Activated CD8-positive, alpha-beta memory T cell treated with anti-CD3 and anti-CD28 coated beads, Interleukin-2, amount 10 ng/mL, durations not matched to agents 7 days and 5 days (primary cell): ENCODE measurements around the gene MAD1L1. TPM values are rescaled to one million over a fixed set of nuclear protein-coding genes. Genes with fewer than 3 reads are reported as not detected.

ENCODE experiments used
- ATAC-seq: fragments of 150-1000 bp; cut with Tn5 transposase; one replicate; pipeline ENCODE4 v1.10.0; 2021; ENCODE audit warnings: moderate library complexity
- CTCF ChIA-PET: fragments of 350-600 bp; sonication (Branson Sonifier 250); formaldehyde crosslinking; loops from one replicate; lab custom pipeline; 2021; ENCODE audit warnings: antibody characterized with exemption; lab: Charles Lee
- DNase-seq: peaks from one replicate; pipeline ENCODE4 v3.0.0-alpha.2; 2020
- H3K27ac Mint-ChIP-seq: one replicate; pipeline ENCODE4 v1.8.0; 2021; ENCODE audit warnings: mild to moderate bottlenecking, mixed read lengths
- H3K27me3 Mint-ChIP-seq: one replicate; pipeline ENCODE4 v1.8.0; 2021; ENCODE audit warnings: mixed read lengths
- H3K36me3 Mint-ChIP-seq: one replicate; pipeline ENCODE4 v1.8.0; 2021; ENCODE audit warnings: mild to moderate bottlenecking, mixed read lengths
- H3K4me1 Mint-ChIP-seq: one replicate; pipeline ENCODE4 v1.8.0; 2021; ENCODE audit warnings: mixed read lengths
- H3K4me3 Mint-ChIP-seq: one replicate; pipeline ENCODE4 v1.8.0; 2021; ENCODE audit warnings: mild to moderate bottlenecking, moderate library complexity, mixed read lengths
- H3K9me3 Mint-ChIP-seq: one replicate; pipeline ENCODE4 v1.8.0; 2022; ENCODE audit warnings: low read depth, mixed read lengths
- total RNA-seq, 2 experiments: library from RNA; stranded (reverse); gene quantifications; one replicate each; pipeline ENCODE4 v1.2.3, GENCODE V29; 2021

The MAD1L1 gene
- total RNA-seq, 2 experiments from 2014 or later: 60.0 to 97.7 TPM

DNA sequence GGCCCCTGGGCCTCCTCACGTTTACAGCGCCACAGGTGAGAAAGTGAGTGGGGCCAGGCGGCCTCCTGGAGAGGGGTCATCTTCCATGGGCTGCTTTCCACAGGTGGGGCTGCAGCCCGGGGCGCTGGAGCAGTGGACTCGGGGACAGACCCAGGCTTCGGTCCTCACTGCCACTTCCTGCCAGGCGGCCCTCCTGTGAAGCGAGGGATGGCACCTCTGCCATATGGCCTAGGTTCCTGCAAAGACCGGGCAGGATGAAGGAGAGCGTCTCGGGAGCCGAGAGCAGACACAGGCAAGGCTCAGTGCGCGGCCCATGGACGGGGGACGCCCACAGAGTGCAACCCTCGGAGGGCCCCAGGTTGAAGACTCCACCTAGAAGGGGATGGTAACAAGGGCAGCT lies 106.8 kb downstream of the MAD1L1 start:
- Mint-ChIP-seq H3K27ac (no peak overlapping the region), H3K36me3 (no peaks in the 10 kb centered on the region)
- CTCF ChIA-PET: no interaction called here

DNA sequence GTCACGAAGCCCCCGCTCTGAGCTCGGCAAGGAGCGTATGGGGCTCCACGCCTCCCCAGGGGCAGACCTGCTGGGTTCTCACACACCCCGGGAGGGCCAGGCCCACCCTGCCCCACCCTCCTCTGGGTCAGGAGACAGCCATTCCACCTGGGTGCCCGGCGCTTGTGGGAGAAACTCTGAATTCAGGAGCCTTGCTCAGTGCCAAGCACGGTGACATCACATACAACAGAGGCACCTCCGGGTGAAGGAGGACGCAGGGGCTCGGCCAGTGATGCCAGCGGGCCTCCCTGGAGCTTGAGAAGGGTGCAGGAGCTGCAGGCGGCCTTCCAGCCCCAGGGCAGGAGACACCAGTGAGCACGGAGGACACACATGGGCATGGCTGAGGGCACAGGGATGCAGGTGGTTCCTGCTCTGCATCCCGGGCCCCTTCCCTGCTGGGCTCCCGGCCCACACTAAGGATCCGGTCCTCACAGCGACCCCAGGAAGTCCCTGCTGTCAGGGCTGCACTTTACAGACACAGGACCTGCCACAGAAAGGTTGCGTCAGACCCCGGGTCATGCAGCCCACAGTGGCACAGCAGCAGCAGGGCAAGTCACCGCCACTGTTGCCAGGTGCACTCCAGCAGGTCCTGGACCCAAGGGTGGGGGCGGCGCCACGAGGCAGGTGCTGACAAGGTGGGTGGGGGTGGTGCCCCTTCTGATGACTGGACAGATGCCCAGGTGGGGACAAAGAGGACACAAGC lies 108.0 kb downstream of the MAD1L1 start:
- DNase-seq (no peak), ATAC-seq (no peak)
- CTCF ChIA-PET: no interaction called here
- Mint-ChIP-seq H3K27ac (no peak overlapping the region), H3K4me3 (no peak overlapping the region), H3K4me1 (peaks cover 10% of the 10 kb centered on the region), H3K36me3 (no peaks in the 10 kb centered on the region), H3K9me3 (no peaks in the 10 kb centered on the region), H3K27me3 (no peaks in the 10 kb centered on the region)

More for the DNA sequence above, 106.8 kb downstream of the MAD1L1 start:
- DNase-seq (no peak), ATAC-seq (no peak)
- H3K27me3 Mint-ChIP-seq: no peaks in the 10 kb centered on the region
- H3K4me3 Mint-ChIP-seq: no peak overlapping the region
- H3K9me3 Mint-ChIP-seq: no peaks in the 10 kb centered on the region
- no peaks in the 10 kb centered on the region for H3K4me1 Mint-ChIP-seq

DNA sequence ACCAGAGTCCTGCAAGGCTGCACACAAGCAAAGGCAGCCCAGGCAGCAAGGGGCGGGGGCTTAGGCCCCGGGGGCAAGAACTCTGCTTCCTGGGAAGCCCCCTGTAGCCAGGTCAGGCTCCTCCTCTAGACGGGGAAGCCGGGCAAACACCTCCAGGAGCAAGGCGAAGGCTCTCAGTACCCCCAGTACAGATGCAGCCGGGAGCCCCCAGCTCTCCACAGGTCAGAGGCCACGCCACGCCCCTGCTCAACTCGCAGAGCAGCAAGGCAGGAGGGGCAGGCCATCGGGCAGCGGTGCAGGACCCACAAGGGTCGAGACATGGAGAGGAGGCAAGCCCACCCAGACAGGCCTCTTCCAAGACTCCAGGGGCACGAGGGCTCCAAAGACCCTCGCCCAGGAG lies 108.8 kb downstream of the MAD1L1 start:
- ATAC-seq (no peak), DNase-seq (no peak)
- Mint-ChIP-seq H3K36me3 (no peaks in the 10 kb centered on the region), H3K4me1 (peaks cover 19% of the 10 kb centered on the region), H3K9me3 (no peaks in the 10 kb centered on the region), H3K27me3 (peaks cover 5% of the 10 kb centered on the region), H3K4me3 (no peak overlapping the region), H3K27ac (no peak overlapping the region)
- CTCF ChIA-PET: no interaction called here

DNA sequence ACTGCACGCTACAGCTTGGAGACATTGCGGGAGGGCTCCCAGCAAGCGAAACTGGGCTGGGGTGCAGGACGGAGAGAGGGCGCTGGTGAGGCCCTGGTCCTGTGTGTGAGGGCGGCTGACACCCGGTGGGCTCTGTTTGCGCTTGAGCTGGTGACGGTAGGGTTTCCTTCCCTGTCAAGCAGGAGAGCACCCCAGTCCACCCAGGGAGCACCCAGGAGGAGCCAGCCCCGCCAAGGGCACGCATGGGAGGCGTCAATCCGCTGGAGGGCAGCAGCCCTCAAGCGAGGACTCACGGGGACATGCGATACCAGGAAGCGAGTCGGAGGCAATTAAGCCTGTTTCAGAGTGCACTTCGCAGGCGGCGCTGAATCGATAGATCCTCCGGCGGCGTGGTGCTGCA lies 109.4 kb downstream of the MAD1L1 start:
- CTCF ChIA-PET: no interaction called here
- H3K4me1 Mint-ChIP-seq: peaks cover 19% of the 10 kb centered on the region
- H3K36me3 Mint-ChIP-seq: no peaks in the 10 kb centered on the region
- H3K9me3 Mint-ChIP-seq: no peaks in the 10 kb centered on the region
- DNase-seq (no peak), ATAC-seq (no peak)
- H3K27me3 Mint-ChIP-seq: peaks cover 5% of the 10 kb centered on the region
- H3K27ac Mint-ChIP-seq: no peak overlapping the region
- H3K4me3 Mint-ChIP-seq: no peak overlapping the region

DNA sequence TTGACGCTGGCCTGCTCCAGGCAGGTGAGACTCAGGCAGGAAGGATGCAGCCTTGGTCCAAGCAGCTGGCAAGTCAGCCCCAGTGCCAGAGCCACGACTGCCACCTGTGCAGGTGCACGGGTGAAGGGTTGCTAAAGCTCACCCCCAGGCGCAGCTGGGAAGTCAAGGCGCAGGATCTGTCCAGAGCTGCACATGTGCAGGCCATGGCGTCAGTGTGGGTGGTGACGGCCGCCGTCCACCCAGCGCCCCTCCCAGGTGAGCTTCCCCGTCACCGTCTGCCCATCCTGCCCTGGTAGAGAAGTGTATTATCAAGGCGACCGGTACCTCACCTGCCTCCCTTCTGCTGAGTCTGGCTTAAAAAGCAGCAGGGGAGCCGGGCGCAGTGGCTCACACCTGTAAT lies 110.1 kb downstream of the MAD1L1 start:
- Mint-ChIP-seq H3K27ac (no peak overlapping the region), H3K4me1 (peaks cover 21% of the 10 kb centered on the region), H3K27me3 (peaks cover 5% of the 10 kb centered on the region), H3K36me3 (no peaks in the 10 kb centered on the region), H3K9me3 (no peaks in the 10 kb centered on the region), H3K4me3 (no peak overlapping the region)
- no peak for ATAC-seq
- CTCF ChIA-PET: no interaction called here
- DNase-seq: no peak

DNA sequence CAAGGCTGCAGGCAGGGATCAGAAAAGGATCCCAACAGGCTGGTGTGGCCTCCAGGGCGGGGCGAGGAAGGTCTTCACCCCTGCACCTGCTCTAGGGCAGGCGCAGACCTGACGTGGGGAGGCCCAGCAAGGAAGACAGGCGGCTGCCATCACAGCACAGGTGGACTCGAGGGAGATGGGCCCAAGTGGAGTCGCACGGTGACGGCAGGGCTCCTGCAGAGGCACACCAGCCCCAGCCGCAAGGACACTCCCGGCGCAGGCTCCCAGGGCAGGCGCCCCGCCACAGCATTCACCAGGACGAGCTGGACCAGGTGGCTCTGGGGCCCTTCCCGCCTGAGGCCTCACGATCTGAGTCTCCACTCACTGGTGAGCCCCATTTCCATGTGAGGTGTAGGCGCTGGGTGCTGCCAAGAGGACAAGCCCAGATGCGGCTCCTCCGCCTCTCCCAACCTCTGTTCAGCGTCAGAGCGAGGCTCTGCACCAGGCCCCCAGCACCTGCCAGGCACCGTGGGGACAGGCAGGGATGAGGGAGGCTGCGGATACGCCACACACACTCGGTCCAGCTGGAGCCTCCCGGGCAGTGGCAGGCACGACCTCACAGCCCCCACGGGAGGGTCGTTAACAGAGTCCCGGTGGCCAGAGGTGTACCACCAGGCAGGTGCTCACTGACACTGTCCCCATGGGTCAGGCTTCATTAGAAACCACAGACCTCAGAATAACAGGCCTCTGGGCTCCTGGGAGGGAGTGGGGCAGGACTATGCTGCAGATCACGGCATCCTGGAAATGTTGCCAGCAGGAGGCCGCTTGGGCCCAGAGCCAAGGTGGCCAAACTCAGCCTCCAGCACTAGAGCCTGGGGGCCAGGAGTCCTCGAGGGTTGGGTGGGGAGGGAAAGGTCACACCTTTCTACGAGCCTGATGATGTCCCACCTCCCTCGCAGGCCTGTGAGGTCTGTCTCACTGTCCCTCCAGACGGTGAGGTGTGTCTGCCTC lies 111.6 kb downstream of the MAD1L1 start:
- Mint-ChIP-seq H3K4me3 (no peak overlapping the region), H3K4me1 (peaks cover 21% of the 10 kb centered on the region), H3K27ac (no peak overlapping the region), H3K36me3 (no peaks in the 10 kb centered on the region), H3K27me3 (peaks cover 5% of the 10 kb centered on the region), H3K9me3 (no peaks in the 10 kb centered on the region)
- CTCF ChIA-PET: no interaction called here
- no peak for DNase-seq
- no peak for ATAC-seq

DNA sequence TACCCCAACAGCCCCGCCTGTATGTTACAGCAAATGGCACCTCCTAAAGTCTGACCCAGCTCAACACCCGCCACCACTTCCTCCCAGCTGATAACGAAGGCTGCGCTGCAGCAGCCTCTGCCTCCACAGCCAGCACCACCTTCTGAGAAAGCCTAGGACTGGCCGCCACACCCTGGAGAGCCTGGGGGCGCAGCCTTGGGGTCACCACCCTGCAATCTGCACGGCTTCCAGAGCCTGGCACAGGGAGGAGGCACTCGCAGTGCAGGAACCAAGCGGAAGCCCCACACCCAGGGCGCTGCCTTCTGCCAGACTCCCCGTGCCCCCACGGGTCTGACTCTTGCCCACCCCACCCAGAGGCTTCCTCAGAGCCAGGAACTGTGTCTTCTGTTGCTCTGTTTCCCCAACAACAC lies 112.5 kb downstream of the MAD1L1 start:
- DNase-seq: peak; percentile 90
- ATAC-seq: peak; percentile 96
- H3K4me3 Mint-ChIP-seq: no peak overlapping the region
- peak overlapping the region; percentile 72 for H3K27ac Mint-ChIP-seq
- CTCF ChIA-PET: interaction anchor here (0.6 to 1.6 kb wide), 7 partner anchors 9 to 541 kb away, joined by 3 to 5 read pairs (median 3); no protein-coding TSS in a partner anchor
- H3K27me3 Mint-ChIP-seq: peaks cover 5% of the 10 kb centered on the region
- H3K9me3 Mint-ChIP-seq: no peaks in the 10 kb centered on the region
- no peaks in the 10 kb centered on the region for H3K36me3 Mint-ChIP-seq
- peaks cover 21% of the 10 kb centered on the region for H3K4me1 Mint-ChIP-seq

DNA sequence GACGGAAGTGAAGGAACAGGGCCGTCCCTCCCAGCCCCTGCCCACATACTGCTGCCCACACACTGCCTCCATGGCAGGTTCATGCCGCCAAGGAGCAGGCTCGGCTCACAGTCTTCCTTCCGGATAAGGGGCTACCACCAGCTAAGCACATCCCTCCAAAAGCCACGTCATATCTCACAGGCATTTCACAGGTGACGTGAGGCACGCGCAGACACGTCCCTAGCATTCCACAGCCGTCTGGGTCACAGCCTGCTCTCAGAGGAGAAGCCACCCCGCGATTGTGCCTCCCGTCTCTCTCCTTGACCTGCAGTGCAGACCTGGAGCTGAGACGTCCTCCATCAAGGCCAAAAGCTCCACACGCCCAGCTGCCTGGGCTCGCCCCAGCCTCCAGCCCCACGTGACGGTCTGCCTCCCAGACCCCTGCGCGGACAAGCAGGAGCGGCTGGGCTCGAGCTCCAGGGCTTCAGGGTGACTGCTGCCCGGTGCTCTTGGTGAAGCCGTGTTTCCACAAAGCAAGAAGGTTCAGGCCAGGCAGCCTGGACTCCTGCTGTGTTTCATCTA lies 114.0 kb downstream of the MAD1L1 start:
- peaks cover 6% of the 10 kb centered on the region for H3K27me3 Mint-ChIP-seq

DNA sequence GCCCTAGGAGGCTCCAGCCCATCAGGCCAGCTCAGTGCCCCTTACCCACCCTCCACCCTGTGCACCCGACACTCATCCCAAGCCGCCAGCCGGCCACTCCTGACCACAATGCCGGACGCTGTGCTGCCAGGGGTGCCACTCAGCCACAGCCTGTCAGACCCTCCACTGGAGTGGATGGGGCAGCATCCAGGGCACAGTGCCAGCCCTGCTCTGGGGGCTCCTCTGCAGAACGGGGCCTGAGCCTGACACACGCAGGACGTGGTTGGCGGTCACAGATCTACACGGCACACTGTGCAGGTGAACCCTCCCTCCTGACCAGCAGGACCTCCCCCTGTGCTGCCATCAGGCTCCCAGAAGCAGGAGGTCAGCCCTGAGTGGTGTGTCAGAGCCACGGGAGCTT lies 114.7 kb downstream of the MAD1L1 start:
- ATAC-seq (no peak), DNase-seq (no peak)
- H3K27ac Mint-ChIP-seq: no peak overlapping the region
- peaks cover 7% of the 10 kb centered on the region for H3K36me3 Mint-ChIP-seq
- no peaks in the 10 kb centered on the region for H3K9me3 Mint-ChIP-seq
- H3K4me3 Mint-ChIP-seq: no peak overlapping the region
- peaks cover 23% of the 10 kb centered on the region for H3K4me1 Mint-ChIP-seq
- H3K27me3 Mint-ChIP-seq: peaks cover 8% of the 10 kb centered on the region
- CTCF ChIA-PET: interaction anchor here (1.5 kb wide), 1 partner anchor 13 kb away, joined by 4 read pairs; no protein-coding TSS in a partner anchor

More for the DNA sequence above, 114.0 kb downstream of the MAD1L1 start:
- DNase-seq (no peak), ATAC-seq (no peak)
- CTCF ChIA-PET: interaction anchor here (0.9 kb wide), 1 partner anchor 179 kb away, joined by 3 read pairs; no protein-coding TSS in a partner anchor
- peaks cover 21% of the 10 kb centered on the region for H3K4me1 Mint-ChIP-seq
- H3K9me3 Mint-ChIP-seq: no peaks in the 10 kb centered on the region
- H3K4me3 Mint-ChIP-seq: no peak overlapping the region
- no peak overlapping the region for H3K27ac Mint-ChIP-seq
- H3K36me3 Mint-ChIP-seq: peaks cover 5% of the 10 kb centered on the region

DNA sequence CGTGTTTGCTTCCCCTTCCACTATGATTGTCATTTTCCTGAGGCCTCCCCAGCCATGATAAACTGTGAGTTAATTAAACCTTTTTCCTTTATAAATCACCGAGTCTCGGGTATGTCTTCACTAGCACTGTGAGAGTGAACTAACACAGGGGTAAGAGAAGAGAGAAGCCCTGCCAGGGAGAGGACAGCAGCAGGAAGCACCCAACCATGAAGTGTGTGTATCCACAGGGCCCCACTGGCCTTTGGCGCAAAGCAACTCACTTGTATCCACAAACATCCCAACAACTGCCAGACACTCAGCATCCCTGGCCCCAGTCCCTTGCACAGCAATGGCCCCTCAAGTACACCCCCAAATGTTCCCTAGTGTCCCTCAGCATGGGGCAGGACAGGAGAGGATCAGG lies 115.1 kb downstream of the MAD1L1 start:
- DNase-seq: no peak
- Mint-ChIP-seq H3K27me3 (peaks cover 8% of the 10 kb centered on the region), H3K4me1 (peaks cover 27% of the 10 kb centered on the region), H3K27ac (no peak overlapping the region), H3K36me3 (peaks cover 7% of the 10 kb centered on the region), H3K4me3 (no peak overlapping the region), H3K9me3 (no peaks in the 10 kb centered on the region)
- no peak for ATAC-seq
- CTCF ChIA-PET: interaction anchor here (1.1 to 1.5 kb wide), 2 partner anchors 13 to 18 kb away, joined by 3 to 4 read pairs; no protein-coding TSS in a partner anchor

DNA sequence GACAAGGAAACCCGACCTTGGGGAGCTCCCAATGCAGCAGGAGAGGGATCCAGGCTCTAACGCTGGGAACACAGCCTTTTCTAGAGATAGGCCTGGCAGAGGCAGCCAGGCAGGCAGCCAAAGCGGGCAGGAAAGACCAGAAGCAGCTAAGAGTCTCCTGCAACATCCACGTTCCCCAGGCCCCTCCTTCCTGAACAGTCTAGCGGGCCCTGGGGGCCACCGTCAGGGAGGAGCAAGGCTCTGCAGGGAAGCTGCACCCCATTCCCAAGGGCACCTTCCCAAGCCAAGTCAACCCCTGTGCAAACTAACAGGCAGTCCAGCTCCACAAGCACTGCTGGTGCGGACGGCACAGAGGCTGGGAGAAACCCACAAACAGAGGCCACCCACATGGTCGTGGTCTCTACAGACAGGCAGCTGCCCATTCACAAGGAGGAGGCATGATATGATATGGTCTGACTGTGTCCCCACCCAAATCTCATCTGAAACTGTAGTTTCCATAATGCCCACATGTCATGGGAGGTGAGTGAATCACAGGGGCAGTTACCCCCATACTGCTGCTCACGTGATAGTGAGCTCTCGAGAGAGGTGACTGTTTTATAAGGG lies 115.7 kb downstream of the MAD1L1 start:
- CTCF ChIA-PET: interaction anchor here (1.1 to 1.5 kb wide), 2 partner anchors 12 to 18 kb away, joined by 3 to 4 read pairs; no protein-coding TSS in a partner anchor
- H3K9me3 Mint-ChIP-seq: no peaks in the 10 kb centered on the region
- peaks cover 7% of the 10 kb centered on the region for H3K36me3 Mint-ChIP-seq
- peaks cover 8% of the 10 kb centered on the region for H3K27me3 Mint-ChIP-seq
- H3K4me1 Mint-ChIP-seq: peaks cover 32% of the 10 kb centered on the region
- H3K4me3 Mint-ChIP-seq: no peak overlapping the region
- DNase-seq (no peak), ATAC-seq (no peak)
- H3K27ac Mint-ChIP-seq: no peak overlapping the region

DNA sequence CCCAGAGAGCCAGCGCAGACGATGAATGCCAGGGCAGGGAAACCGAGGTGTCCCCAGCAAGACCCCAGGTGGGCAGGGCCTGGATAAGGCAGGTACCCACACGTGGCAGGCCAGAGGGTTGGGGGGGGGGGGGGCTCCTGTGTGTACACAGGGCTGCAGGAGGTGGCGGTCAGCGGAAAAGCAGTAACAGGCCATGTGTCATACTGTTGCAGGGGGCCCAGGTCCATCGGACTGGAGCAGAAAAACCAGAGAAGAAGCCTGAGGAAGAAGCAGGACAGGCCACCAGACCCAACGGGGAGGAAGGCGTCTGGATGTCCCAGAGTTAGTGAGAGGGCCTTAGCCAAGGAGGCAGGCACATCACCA lies 116.3 kb downstream of the MAD1L1 start:
- H3K36me3 Mint-ChIP-seq: peaks cover 7% of the 10 kb centered on the region
- H3K27me3 Mint-ChIP-seq: peaks cover 8% of the 10 kb centered on the region
- no peak for ATAC-seq
- DNase-seq: no peak
- no peak overlapping the region for H3K4me3 Mint-ChIP-seq
- H3K27ac Mint-ChIP-seq: no peak overlapping the region
- H3K4me1 Mint-ChIP-seq: peaks cover 39% of the 10 kb centered on the region
- CTCF ChIA-PET: interaction anchor here (1.5 kb wide), 1 partner anchor 11 kb away, joined by 4 read pairs; no protein-coding TSS in a partner anchor
- H3K9me3 Mint-ChIP-seq: no peaks in the 10 kb centered on the region
